Liver (tissue), 9 donors: ENCODE results near the gene GC. TPM values are rescaled to one million over a fixed set of nuclear protein-coding genes. Genes with fewer than 3 reads are reported as not detected.

ENCODE experiments used
- DNase-seq: peaks from one replicate; pipeline ENCODE4 v3.0.0-alpha.2; 2017; ENCODE audit warnings: low spot score
- H3K27ac ChIP-seq, 2 donors: one replicate each; pipeline ENCODE4 v1.7.0; 2013; ENCODE audit warnings: inconsistent platforms in 2 of 2, low read length in 2 of 2, control low read depth in 1 of 2, low read depth in 1 of 2, mild to moderate bottlenecking in 1 of 2
- H3K27me3 ChIP-seq, 4 donors: one replicate each; pipeline versions ENCODE4 v1.6.1 to v1.7.0; 2013; ENCODE audit warnings: low read length in 3 of 4, inconsistent platforms in 1 of 4, mild to moderate bottlenecking in 1 of 4, moderate library complexity in 1 of 4; ENCODE audit not compliant: control insufficient read depth in 4 of 4, insufficient read depth in 4 of 4
- H3K36me3 ChIP-seq, 4 donors: one replicate each; pipeline versions ENCODE4 v1.6.1 to v1.7.0; 2013; ENCODE audit warnings: low read length in 3 of 4, mild to moderate bottlenecking in 3 of 4, low read depth in 1 of 4, moderate library complexity in 1 of 4; ENCODE audit not compliant: control insufficient read depth in 4 of 4, insufficient read depth in 3 of 4
- H3K4me1 ChIP-seq, 4 donors: one replicate each; pipeline versions ENCODE4 v1.6.1 to v1.7.0; 2013; ENCODE audit warnings: low read length in 3 of 4, mild to moderate bottlenecking in 3 of 4, moderate library complexity in 1 of 4; ENCODE audit not compliant: control insufficient read depth in 4 of 4, insufficient read depth in 4 of 4
- H3K4me3 ChIP-seq, 3 donors: one replicate each; pipeline versions ENCODE4 v1.6.1 to v1.7.0; 2013; ENCODE audit warnings: low read length in 3 of 3, control low read depth in 1 of 3, low read depth in 1 of 3, mild to moderate bottlenecking in 1 of 3
- H3K9ac ChIP-seq, 2 donors: one replicate each; pipeline ENCODE4 v1.7.0; 2013; ENCODE audit warnings: low read length in 2 of 2, mild to moderate bottlenecking in 2 of 2, moderate library complexity in 2 of 2, control low read depth in 1 of 2, low read depth in 1 of 2
- H3K9me3 ChIP-seq, 4 donors: one replicate each; pipeline versions ENCODE4 v1.6.1 to v1.7.0; 2013; ENCODE audit warnings: low read length in 3 of 4; ENCODE audit not compliant: control insufficient read depth in 4 of 4
- EGR1 ChIP-seq, 2 donors: IDR thresholded peaks; 2 replicates each; pipeline ENCODE4 v1.6.1; 2016 to 2018; ENCODE audit warnings: antibody characterized with exemption in 2 of 2, low read depth in 2 of 2
- FOXA1 ChIP-seq: IDR thresholded peaks from 2 replicates; pipeline ENCODE4 v1.6.1; 2016; ENCODE audit warnings: antibody characterized with exemption
- FOXA2 ChIP-seq: IDR thresholded peaks from 2 replicates; pipeline ENCODE4 v1.6.1; 2016; ENCODE audit warnings: antibody characterized with exemption
- GABPA ChIP-seq, 2 donors: IDR thresholded peaks in 1 of 2; conservative IDR thresholded peaks in 1 of 2; 2 replicates each; pipeline ENCODE4 v1.6.1; 2016; ENCODE audit warnings: antibody characterized with exemption in 2 of 2, mild to moderate bottlenecking in 1 of 2, moderate library complexity in 1 of 2
- HNF4A ChIP-seq, 2 donors: conservative IDR thresholded peaks; 2 replicates each; pipeline ENCODE4 v1.6.1; 2016; ENCODE audit warnings: antibody characterized with exemption in 2 of 2, mild to moderate bottlenecking in 2 of 2
- HNF4G ChIP-seq: IDR thresholded peaks from 2 replicates; pipeline ENCODE4 v1.6.1; 2016; ENCODE audit warnings: antibody characterized with exemption
- NR2F2 ChIP-seq: IDR thresholded peaks from 2 replicates; pipeline ENCODE4 v1.6.1; 2016; ENCODE audit warnings: antibody characterized with exemption
- RAD21 ChIP-seq, 2 donors: IDR thresholded peaks; 2 replicates each; pipeline ENCODE4 v1.6.1; 2016; ENCODE audit warnings: antibody characterized with exemption in 2 of 2, mild to moderate bottlenecking in 2 of 2
- RXRA ChIP-seq, 2 donors: IDR thresholded peaks; 2 replicates each; pipeline ENCODE4 v1.6.1; 2017 to 2018; ENCODE audit warnings: antibody characterized with exemption in 2 of 2, mild to moderate bottlenecking in 1 of 2
- TAF1 ChIP-seq: conservative IDR thresholded peaks from 2 replicates; pipeline ENCODE4 v1.6.1; 2016; ENCODE audit warnings: antibody characterized with exemption, mild to moderate bottlenecking
- YY1 ChIP-seq: IDR thresholded peaks from 2 replicates; pipeline ENCODE4 v1.6.1; 2016; ENCODE audit warnings: antibody characterized with exemption, mild to moderate bottlenecking
- WGBS: extraction: QIAGEN DNeasy Blood & Tissue Kit; methylation state at CpG from one replicate; pipeline ENCODE4 v1.1.7; 2013; 5-methylcytosine and 5-hydroxymethylcytosine counted together
- polyA plus RNA-seq, 2 donors: library from polyadenylated mRNA; stranded (reverse) in 1 of 2; unstranded in 1 of 2; fragments of 200-250 nt in 1 of 2; fragments of >200 nt in 1 of 2; fragmentation: Nextera tagmentation in 1 of 2; extraction: Ambion mirVana in 1 of 2; gene quantifications; one replicate each; pipeline versions ENCODE4 v1.2.1 to v1.2.3, GENCODE V29; 2013 to 2015
- total RNA-seq, 2 donors: library from RNA; depleted of rRNA; stranded (reverse); fragments of >200 nt; gene quantifications; one replicate each; pipeline ENCODE4 v1.2.3, GENCODE V29; 2014
- TF ChIP-seq, protein P1 (sequence below): IDR thresholded peaks from 2 replicates; pipeline ENCODE4 v1.6.1; 2016; ENCODE audit warnings: antibody characterized with exemption
- TF ChIP-seq, protein P2 (sequence below): IDR thresholded peaks from 2 replicates; pipeline ENCODE4 v1.6.1; 2016; ENCODE audit warnings: antibody characterized with exemption
- TF ChIP-seq, protein P3 (sequence below): IDR thresholded peaks from 2 replicates; pipeline ENCODE4 v1.6.1; 2016; ENCODE audit warnings: antibody characterized with exemption, mild to moderate bottlenecking
- TF ChIP-seq, protein P4 (sequence below): fragments of 150-350 bp; IDR thresholded peaks from 2 replicates; pipeline ENCODE4 v1.5.1; 2017; ENCODE audit warnings: improper control_type of control experiment, low read depth, low read length; ENCODE audit not compliant: missing input control
- donor health status: healthy.
- donor health status: healthy.
- donor health status: healthy.
- donor health status: healthy.
- donor health status: healthy.

Gene GC
- total and polyA plus RNA-seq, 4 donors: 1,801 to 4,674 (median 2,937) TPM

DNA sequence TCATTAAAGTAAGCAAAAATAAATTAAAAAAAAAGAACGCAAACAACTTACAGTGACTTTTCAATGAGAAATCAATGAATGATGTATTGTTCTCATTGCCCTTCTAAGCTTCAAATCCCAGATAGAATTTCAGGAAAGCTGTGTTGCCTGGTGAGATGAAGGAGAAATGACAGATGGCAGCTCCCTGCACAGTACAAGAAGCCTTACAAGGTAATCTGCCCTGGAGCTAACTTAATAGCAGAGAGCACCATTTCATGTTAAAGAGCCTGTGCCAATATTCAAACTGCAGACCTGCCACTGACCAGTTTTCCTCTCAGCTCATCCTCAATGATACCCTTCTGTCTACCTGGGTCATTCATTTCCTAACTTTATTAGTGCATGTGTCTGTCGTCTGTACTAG is 54.0 kb downstream of the GC start:
- no peaks in the 10 kb centered on the region for H3K9me3 ChIP-seq
- no peaks in the 10 kb centered on the region for H3K36me3 ChIP-seq
- no peak for DNase-seq
- 88% methylated on average over 2 of the region's 2 CpGs for WGBS
- H3K27me3 ChIP-seq: no peaks in the 10 kb centered on the region
- H3K4me3 ChIP-seq: no peak overlapping the region
- H3K4me1 ChIP-seq: no peaks in the 10 kb centered on the region
- no peak for TF ChIP-seq FOXA1
- TF ChIP-seq, protein P1, sequence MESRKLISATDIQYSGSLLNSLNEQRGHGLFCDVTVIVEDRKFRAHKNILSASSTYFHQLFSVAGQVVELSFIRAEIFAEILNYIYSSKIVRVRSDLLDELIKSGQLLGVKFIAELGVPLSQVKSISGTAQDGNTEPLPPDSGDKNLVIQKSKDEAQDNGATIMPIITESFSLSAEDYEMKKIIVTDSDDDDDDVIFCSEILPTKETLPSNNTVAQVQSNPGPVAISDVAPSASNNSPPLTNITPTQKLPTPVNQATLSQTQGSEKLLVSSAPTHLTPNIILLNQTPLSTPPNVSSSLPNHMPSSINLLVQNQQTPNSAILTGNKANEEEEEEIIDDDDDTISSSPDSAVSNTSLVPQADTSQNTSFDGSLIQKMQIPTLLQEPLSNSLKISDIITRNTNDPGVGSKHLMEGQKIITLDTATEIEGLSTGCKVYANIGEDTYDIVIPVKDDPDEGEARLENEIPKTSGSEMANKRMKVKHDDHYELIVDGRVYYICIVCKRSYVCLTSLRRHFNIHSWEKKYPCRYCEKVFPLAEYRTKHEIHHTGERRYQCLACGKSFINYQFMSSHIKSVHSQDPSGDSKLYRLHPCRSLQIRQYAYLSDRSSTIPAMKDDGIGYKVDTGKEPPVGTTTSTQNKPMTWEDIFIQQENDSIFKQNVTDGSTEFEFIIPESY: no peak
- TF ChIP-seq FOXA2: no peak
- TF ChIP-seq EGR1 (IDR thresholded peaks at IDR 0.05; ENCODE audit: low read depth in 2 of 2): no peak
- TF ChIP-seq RXRA (IDR thresholded peaks at IDR 0.05): no peak
- TF ChIP-seq NR2F2: no peak
- no peak for TF ChIP-seq HNF4A (conservative IDR thresholded peaks at IDR 0.05)
- TF ChIP-seq, protein P2, sequence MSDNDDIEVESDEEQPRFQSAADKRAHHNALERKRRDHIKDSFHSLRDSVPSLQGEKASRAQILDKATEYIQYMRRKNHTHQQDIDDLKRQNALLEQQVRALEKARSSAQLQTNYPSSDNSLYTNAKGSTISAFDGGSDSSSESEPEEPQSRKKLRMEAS: no peak
- TF ChIP-seq RAD21 (IDR thresholded peaks at IDR 0.05): no peak
- TF ChIP-seq YY1: no peak
- TF ChIP-seq GABPA (IDR thresholded peaks at IDR 0.05 in 1 of 2, conservative IDR thresholded peaks at IDR 0.05 in 1 of 2): no peak
- TF ChIP-seq HNF4G: no peak
- TF ChIP-seq, protein P3, sequence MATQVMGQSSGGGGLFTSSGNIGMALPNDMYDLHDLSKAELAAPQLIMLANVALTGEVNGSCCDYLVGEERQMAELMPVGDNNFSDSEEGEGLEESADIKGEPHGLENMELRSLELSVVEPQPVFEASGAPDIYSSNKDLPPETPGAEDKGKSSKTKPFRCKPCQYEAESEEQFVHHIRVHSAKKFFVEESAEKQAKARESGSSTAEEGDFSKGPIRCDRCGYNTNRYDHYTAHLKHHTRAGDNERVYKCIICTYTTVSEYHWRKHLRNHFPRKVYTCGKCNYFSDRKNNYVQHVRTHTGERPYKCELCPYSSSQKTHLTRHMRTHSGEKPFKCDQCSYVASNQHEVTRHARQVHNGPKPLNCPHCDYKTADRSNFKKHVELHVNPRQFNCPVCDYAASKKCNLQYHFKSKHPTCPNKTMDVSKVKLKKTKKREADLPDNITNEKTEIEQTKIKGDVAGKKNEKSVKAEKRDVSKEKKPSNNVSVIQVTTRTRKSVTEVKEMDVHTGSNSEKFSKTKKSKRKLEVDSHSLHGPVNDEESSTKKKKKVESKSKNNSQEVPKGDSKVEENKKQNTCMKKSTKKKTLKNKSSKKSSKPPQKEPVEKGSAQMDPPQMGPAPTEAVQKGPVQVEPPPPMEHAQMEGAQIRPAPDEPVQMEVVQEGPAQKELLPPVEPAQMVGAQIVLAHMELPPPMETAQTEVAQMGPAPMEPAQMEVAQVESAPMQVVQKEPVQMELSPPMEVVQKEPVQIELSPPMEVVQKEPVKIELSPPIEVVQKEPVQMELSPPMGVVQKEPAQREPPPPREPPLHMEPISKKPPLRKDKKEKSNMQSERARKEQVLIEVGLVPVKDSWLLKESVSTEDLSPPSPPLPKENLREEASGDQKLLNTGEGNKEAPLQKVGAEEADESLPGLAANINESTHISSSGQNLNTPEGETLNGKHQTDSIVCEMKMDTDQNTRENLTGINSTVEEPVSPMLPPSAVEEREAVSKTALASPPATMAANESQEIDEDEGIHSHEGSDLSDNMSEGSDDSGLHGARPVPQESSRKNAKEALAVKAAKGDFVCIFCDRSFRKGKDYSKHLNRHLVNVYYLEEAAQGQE: no peak
- no peak for TF ChIP-seq TAF1
- H3K27ac ChIP-seq: no peak overlapping the region
- H3K9ac ChIP-seq: no peak overlapping the region

DNA sequence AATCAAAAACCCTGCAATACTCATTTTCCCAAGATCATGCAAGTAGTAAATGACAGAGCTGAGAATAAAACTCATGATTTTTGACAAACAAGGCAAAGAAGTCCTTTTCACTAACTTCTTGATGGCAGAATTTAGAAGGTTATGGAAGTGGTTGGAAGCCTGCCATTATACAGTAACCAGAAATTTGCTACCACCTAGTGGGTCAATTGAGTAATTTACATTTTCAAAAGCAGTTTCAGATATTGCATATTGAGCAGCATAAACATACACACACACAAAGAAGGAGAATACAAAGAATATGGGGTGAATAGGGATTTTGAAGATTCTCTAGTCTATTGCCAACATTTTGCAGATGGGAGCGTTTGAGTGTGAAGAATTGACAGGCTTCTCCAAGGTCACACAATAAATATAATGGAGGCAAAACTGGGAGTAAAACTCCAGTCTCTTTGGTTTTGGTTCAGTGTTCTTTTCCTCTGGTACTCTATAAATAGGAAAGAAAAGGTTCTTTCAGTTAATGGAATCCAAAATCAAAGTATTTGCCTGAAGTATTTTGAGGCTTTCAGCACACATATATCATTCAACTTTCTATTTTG is 70.2 kb downstream of the GC start:
- TF ChIP-seq, protein P1: no peak
- peak; percentile 90 to 92 for TF ChIP-seq RAD21 (IDR thresholded peaks at IDR 0.05)
- TF ChIP-seq, protein P4, sequence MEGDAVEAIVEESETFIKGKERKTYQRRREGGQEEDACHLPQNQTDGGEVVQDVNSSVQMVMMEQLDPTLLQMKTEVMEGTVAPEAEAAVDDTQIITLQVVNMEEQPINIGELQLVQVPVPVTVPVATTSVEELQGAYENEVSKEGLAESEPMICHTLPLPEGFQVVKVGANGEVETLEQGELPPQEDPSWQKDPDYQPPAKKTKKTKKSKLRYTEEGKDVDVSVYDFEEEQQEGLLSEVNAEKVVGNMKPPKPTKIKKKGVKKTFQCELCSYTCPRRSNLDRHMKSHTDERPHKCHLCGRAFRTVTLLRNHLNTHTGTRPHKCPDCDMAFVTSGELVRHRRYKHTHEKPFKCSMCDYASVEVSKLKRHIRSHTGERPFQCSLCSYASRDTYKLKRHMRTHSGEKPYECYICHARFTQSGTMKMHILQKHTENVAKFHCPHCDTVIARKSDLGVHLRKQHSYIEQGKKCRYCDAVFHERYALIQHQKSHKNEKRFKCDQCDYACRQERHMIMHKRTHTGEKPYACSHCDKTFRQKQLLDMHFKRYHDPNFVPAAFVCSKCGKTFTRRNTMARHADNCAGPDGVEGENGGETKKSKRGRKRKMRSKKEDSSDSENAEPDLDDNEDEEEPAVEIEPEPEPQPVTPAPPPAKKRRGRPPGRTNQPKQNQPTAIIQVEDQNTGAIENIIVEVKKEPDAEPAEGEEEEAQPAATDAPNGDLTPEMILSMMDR: peak; percentile 68
- H3K4me1 ChIP-seq: peaks cover 0 to 4% (median 0%) of the 10 kb centered on the region in 4 donors
- H3K27me3 ChIP-seq: no peaks in the 10 kb centered on the region
- no peaks in the 10 kb centered on the region for H3K36me3 ChIP-seq
- no peaks in the 10 kb centered on the region for H3K9me3 ChIP-seq
- WGBS: 16% methylated on average over 1 of the region's 1 CpG
- no peak overlapping the region for H3K27ac ChIP-seq
- H3K4me3 ChIP-seq: no peak overlapping the region
- H3K9ac ChIP-seq: no peak overlapping the region
- no peak for DNase-seq
